Measurements from ENCODE around the gene IQGAP3.
A peak's percentile ranks its signal among the peaks of the same experiment; 100 is the strongest.

The IQGAP3 gene

GRCh38 chr1:156544592-156545102 lies 27.7 kb downstream of the IQGAP3 start:
- no peak for TF ChIP-seq CTCF (IDR thresholded peaks at IDR 0.05; ENCODE audit: insufficient read depth, low read depth, low read length, missing control alignments)
- no peak for DNase-seq (ENCODE audit: low read depth)

GRCh38 chr1:156543066-156543465 lies 29.3 kb downstream of the IQGAP3 start:
- TF ChIP-seq CTCF (IDR thresholded peaks at IDR 0.05; ENCODE audit: insufficient read depth, low read depth, low read length, missing control alignments), result no peak
- H3K4me3 ChIP-seq (ENCODE audit: low read length), result no peak overlapping the region
- no peak for DNase-seq (ENCODE audit: low read depth)

More at GRCh38 chr1:156544592-156545102, 27.7 kb downstream of the IQGAP3 start:
- no peak overlapping the region for H3K4me3 ChIP-seq (ENCODE audit: low read length)

GRCh38 chr1:156540955-156541354 lies 31.4 kb downstream of the IQGAP3 start:
- peak; percentile 18 for DNase-seq (ENCODE audit: low read depth)
- no peak overlapping the region for H3K4me3 ChIP-seq (ENCODE audit: low read length)

GRCh38 chr1:156539818-156540355 lies 32.5 kb downstream of the IQGAP3 start:
- no peak overlapping the region for H3K4me3 ChIP-seq (ENCODE audit: low read length)
- DNase-seq (ENCODE audit: low read depth), result no peak
- TF ChIP-seq CTCF (IDR thresholded peaks at IDR 0.05; ENCODE audit: insufficient read depth, low read depth, low read length, missing control alignments), result no peak

More at GRCh38 chr1:156540955-156541354, 31.4 kb downstream of the IQGAP3 start:
- no peak for TF ChIP-seq CTCF (IDR thresholded peaks at IDR 0.05; ENCODE audit: insufficient read depth, low read depth, low read length, missing control alignments)

GRCh38 chr1:156538711-156539440 lies 33.5 kb downstream of the IQGAP3 start:
- no peak for TF ChIP-seq CTCF (IDR thresholded peaks at IDR 0.05; ENCODE audit: insufficient read depth, low read depth, low read length, missing control alignments)
- DNase-seq (ENCODE audit: low read depth), result no peak
- H3K4me3 ChIP-seq (ENCODE audit: low read length), result no peak overlapping the region

GRCh38 chr1:156537027-156537426 lies 35.3 kb downstream of the IQGAP3 start:
- no peak for TF ChIP-seq CTCF (IDR thresholded peaks at IDR 0.05; ENCODE audit: insufficient read depth, low read depth, low read length, missing control alignments)
- no peak overlapping the region for H3K4me3 ChIP-seq (ENCODE audit: low read length)
- DNase-seq (ENCODE audit: low read depth), result no peak
